Kidney epithelial cell (primary cell): ENCODE measurements around the gene GMNC. TPM values are rescaled to one million over a fixed set of nuclear protein-coding genes. Genes with fewer than 3 reads are reported as not detected.

Experiments
- DNase-seq: peaks from one replicate; pipeline ENCODE4 v3.0.0-alpha.2; 2010; ENCODE audit warnings: low read depth
- H3K27me3 ChIP-seq: 2 replicates; pipeline ENCODE4 v1.6.0; 2011; ENCODE audit warnings: low read length; ENCODE audit not compliant: control insufficient read depth, insufficient read depth
- H3K36me3 ChIP-seq: 2 replicates; pipeline ENCODE4 v1.5.1; 2011; ENCODE audit warnings: low read length; ENCODE audit not compliant: control insufficient read depth, insufficient read depth
- H3K4me3 ChIP-seq: 2 replicates; pipeline ENCODE4 v1.5.1; 2011; ENCODE audit warnings: low read depth, mild to moderate bottlenecking, control low read depth, low read length
- total RNA-seq: library from RNA; depleted of rRNA; stranded (reverse); fragments of >200 nt; gene quantifications from 2 replicates; pipeline ENCODE4 v1.2.3, GENCODE V29; 2015
- TF ChIP-seq, protein P1 (sequence below): IDR thresholded peaks from 2 replicates; pipeline ENCODE4 v1.5.1; 2011; ENCODE audit warnings: mild to moderate bottlenecking, moderate library complexity, low read length, control low read depth, inconsistent platforms; ENCODE audit not compliant: insufficient read depth, poor library complexity, severe bottlenecking

Gene GMNC
- total RNA-seq, 1 donor from 2014 or later: 0.38 TPM

GRCh38 chr3:190811775-190812480, 50.6 kb downstream of the GMNC start:
- H3K4me3 ChIP-seq: no peak overlapping the region

GRCh38 chr3:190810957-190811356, 51.5 kb downstream of the GMNC start:
- TF ChIP-seq, protein P1, sequence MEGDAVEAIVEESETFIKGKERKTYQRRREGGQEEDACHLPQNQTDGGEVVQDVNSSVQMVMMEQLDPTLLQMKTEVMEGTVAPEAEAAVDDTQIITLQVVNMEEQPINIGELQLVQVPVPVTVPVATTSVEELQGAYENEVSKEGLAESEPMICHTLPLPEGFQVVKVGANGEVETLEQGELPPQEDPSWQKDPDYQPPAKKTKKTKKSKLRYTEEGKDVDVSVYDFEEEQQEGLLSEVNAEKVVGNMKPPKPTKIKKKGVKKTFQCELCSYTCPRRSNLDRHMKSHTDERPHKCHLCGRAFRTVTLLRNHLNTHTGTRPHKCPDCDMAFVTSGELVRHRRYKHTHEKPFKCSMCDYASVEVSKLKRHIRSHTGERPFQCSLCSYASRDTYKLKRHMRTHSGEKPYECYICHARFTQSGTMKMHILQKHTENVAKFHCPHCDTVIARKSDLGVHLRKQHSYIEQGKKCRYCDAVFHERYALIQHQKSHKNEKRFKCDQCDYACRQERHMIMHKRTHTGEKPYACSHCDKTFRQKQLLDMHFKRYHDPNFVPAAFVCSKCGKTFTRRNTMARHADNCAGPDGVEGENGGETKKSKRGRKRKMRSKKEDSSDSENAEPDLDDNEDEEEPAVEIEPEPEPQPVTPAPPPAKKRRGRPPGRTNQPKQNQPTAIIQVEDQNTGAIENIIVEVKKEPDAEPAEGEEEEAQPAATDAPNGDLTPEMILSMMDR: no peak
- no peak for DNase-seq
- Histone ChIP-seq H3K4me3 (no peak overlapping the region), H3K36me3 (no peaks in the 10 kb centered on the region), H3K27me3 (no peaks in the 10 kb centered on the region)

More at GRCh38 chr3:190811775-190812480, 50.6 kb downstream of the GMNC start:
- TF ChIP-seq, protein P1: peak; percentile 59
- Histone ChIP-seq H3K36me3 (no peaks in the 10 kb centered on the region), H3K27me3 (no peaks in the 10 kb centered on the region)
- DNase-seq: peak; percentile 14

GRCh38 chr3:190809351-190809750, 53.1 kb downstream of the GMNC start:
- TF ChIP-seq, protein P1: no peak
- no peak overlapping the region for H3K4me3 ChIP-seq
- DNase-seq: no peak

DNA sequence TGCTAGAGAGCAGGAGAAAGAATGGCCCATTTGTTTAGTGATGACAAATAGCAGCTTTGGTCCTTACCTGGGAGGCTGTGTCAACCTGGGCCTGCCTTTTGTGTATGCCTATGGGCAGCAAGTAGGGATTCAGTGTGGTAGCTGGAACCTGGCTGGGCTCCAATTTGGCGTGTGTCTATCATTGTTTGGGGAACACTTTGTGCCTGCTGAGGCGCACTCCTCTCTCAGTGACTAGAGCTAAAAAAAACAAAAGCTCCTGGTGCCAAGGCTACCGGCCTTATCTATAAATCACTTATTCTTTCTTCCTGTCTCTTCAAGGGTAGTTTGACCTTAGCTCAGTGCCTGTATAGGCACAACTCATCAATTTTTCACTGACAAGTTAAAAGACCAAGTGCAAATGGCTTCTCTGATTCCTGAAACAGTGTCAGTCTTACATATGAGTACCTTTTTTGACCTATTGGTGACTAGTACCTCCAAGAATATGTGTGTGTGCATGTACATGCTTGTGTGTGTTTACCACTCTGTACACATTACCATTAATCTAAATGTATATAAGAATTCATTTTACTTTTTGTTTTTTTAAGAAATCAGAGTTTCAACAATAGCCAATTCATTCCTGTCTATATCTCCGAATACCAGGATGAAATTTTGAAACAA, 54.6 kb downstream of the GMNC start:
- TF ChIP-seq, protein P1: no peak
- Histone ChIP-seq H3K27me3 (no peaks in the 10 kb centered on the region), H3K36me3 (no peaks in the 10 kb centered on the region), H3K4me3 (no peak overlapping the region)
- DNase-seq: no peak

More at GRCh38 chr3:190809351-190809750, 53.1 kb downstream of the GMNC start:
- no peaks in the 10 kb centered on the region for H3K36me3 ChIP-seq
- H3K27me3 ChIP-seq: no peaks in the 10 kb centered on the region
